Keratinocyte (primary cell): ENCODE results near the gene STBD1. TPM values are rescaled to one million over a fixed set of nuclear protein-coding genes. Genes with fewer than 3 reads are reported as not detected.

Source experiments
- DNase-seq: peaks from one replicate; pipeline ENCODE4 v3.0.0-alpha.2; 2011; ENCODE audit warnings: low read depth, missing footprints, low spot score
- FAIRE-seq: peaks from 2 replicates; lab custom pipeline; 2011; peaks lifted over from hg19 to GRCh38; lab: Jason Lieb, UNC
- H2AFZ ChIP-seq: 2 replicates; pipeline ENCODE4 v1.6.0; 2012; ENCODE audit warnings: low read length, control low read depth, inconsistent platforms; ENCODE audit not compliant: control insufficient read depth
- H3K27ac ChIP-seq: 2 replicates; pipeline ENCODE4 v1.5.1; 2011; ENCODE audit warnings: low read length; ENCODE audit not compliant: control insufficient read depth, insufficient read depth
- H3K27me3 ChIP-seq: 3 replicates; pipeline ENCODE4 v1.6.0; 2011; ENCODE audit warnings: low read length; ENCODE audit not compliant: control insufficient read depth, insufficient read depth; ENCODE audit errors: extremely low read depth
- H3K36me3 ChIP-seq, 2 experiments: 2 replicates in 1 of 2; 3 replicates in 1 of 2; pipeline ENCODE4 v1.5.1; 2011; ENCODE audit warnings: low read length in 2 of 2, mild to moderate bottlenecking in 1 of 2; ENCODE audit not compliant: control insufficient read depth in 2 of 2, insufficient read depth in 2 of 2; ENCODE audit errors: extremely low read depth in 1 of 2
- H3K4me1 ChIP-seq: 3 replicates; pipeline ENCODE4 v1.5.1; 2011; ENCODE audit warnings: low read length; ENCODE audit not compliant: control insufficient read depth, insufficient read depth; ENCODE audit errors: extremely low read depth
- H3K4me2 ChIP-seq: 3 replicates; pipeline ENCODE4 v1.6.0; 2011; ENCODE audit warnings: low read depth, low read length; ENCODE audit not compliant: control insufficient read depth, insufficient read depth; ENCODE audit errors: extremely low read depth
- H3K4me3 ChIP-seq, 3 experiments: fragments of 200-600 bp in 1 of 3; sonication (generic) in 1 of 3; 2 replicates in 2 of 3; 3 replicates in 1 of 3; pipeline ENCODE4 v1.5.1; 2011 to 2016; ENCODE audit warnings: low read length in 3 of 3, mild to moderate bottlenecking in 3 of 3, control low read depth in 2 of 3, inconsistent platforms in 1 of 3, low read depth in 1 of 3, mixed read lengths in 1 of 3, mixed run types in 1 of 3, moderate library complexity in 1 of 3; ENCODE audit not compliant: control insufficient read depth in 2 of 3, insufficient read depth in 2 of 3; ENCODE audit errors: extremely low read depth in 1 of 3
- H3K79me2 ChIP-seq: 2 replicates; pipeline ENCODE4 v1.6.0; 2012; ENCODE audit warnings: low read length; ENCODE audit not compliant: control insufficient read depth, insufficient read depth
- H3K9ac ChIP-seq: 3 replicates; pipeline ENCODE4 v1.6.0; 2011; ENCODE audit warnings: low read length; ENCODE audit not compliant: control insufficient read depth, insufficient read depth; ENCODE audit errors: extremely low read depth
- H3K9me1 ChIP-seq: 3 replicates; pipeline ENCODE4 v1.6.0; 2011; ENCODE audit warnings: low read length; ENCODE audit not compliant: control insufficient read depth, insufficient read depth; ENCODE audit errors: extremely low read depth
- H3K9me3 ChIP-seq: 2 replicates; pipeline ENCODE4 v1.5.1; 2012; ENCODE audit warnings: low read depth, low read length; ENCODE audit not compliant: control insufficient read depth
- H4K20me1 ChIP-seq: 3 replicates; pipeline ENCODE4 v1.6.0; 2011; ENCODE audit warnings: low read length; ENCODE audit not compliant: control insufficient read depth, insufficient read depth; ENCODE audit errors: extremely low read depth
- CTCF ChIP-seq, 3 experiments: IDR thresholded peaks in 1 of 3; conservative IDR thresholded peaks in 1 of 3; optimal IDR thresholded peaks in 1 of 3; 2 replicates in 2 of 3; 3 replicates in 1 of 3; pipeline versions ENCODE3 to v1.5.1; 2011; ENCODE audit warnings: low read length in 3 of 3, mild to moderate bottlenecking in 3 of 3, moderate library complexity in 2 of 3, control low read depth in 1 of 3, inconsistent platforms in 1 of 3; ENCODE audit not compliant: insufficient read depth in 2 of 3; ENCODE audit errors: extremely low read depth in 1 of 3
- EZH2 ChIP-seq: IDR thresholded peaks from one replicate; pipeline ENCODE4 v1.6.1; 2012; ENCODE audit warnings: inconsistent platforms, mild to moderate bottlenecking, low read length, moderate library complexity
- dilution Hi-C: fragments of 300-500 bp; cut with MboI; formaldehyde crosslinking; loops from one replicate; pipeline ENCODE4 v1.7.0; 2020; ENCODE audit warnings: low sequenced_read_pairs; ENCODE audit not compliant: extremely low pct_ligation_motif_present
- polyA plus RNA-seq, 5 experiments: library from polyadenylated mRNA; depleted of rRNA in 3 of 5; stranded (reverse) in 3 of 5; stranded (forward) in 1 of 5; unstranded in 1 of 5; fragments of >200 nt; gene quantifications; 1 replicate in 1 of 5; 2 replicates in 3 of 5; 3 replicates in 1 of 5; pipeline versions ENCODE4 v1.2.1 to v1.2.3, GENCODE V29; 2011 to 2012; ENCODE audit warnings: missing spikeins in 2 of 5, low read depth in 1 of 5, low replicate concordance in 1 of 5

Gene STBD1
- polyA plus RNA-seq, 1 donor (not counting 4 experiments of a cell fraction or from before 2014, with no cell fraction given): 0.41 TPM

- TF ChIP-seq CTCF (optimal IDR thresholded peaks at IDR 0.05 in 1 of 3, IDR thresholded peaks at IDR 0.05 in 1 of 3, conservative IDR thresholded peaks at IDR 0.05 in 1 of 3; ENCODE audit: extremely low read depth in 1 of 3, insufficient read depth in 2 of 3, low read length in 3 of 3): no peak
- no peak for TF ChIP-seq EZH2
- Histone ChIP-seq H3K79me2 (no peaks in the 10 kb centered on the region), H3K4me3 (no peak overlapping the region), H3K9me3 (no peaks in the 10 kb centered on the region), H3K4me2 (no peak overlapping the region), H3K27me3 (peaks cover 4% of the 10 kb centered on the region), H3K4me1 (no peaks in the 10 kb centered on the region), H3K9me1 (no peaks in the 10 kb centered on the region), H3K9ac (no peak overlapping the region), H2AFZ (no peak overlapping the region), H3K36me3 (no peaks in the 10 kb centered on the region), H3K27ac (no peak overlapping the region), H4K20me1 (no peaks in the 10 kb centered on the region)
- DNase-seq: no peak
- dilution Hi-C loops: no loop called here
- no peak for FAIRE-seq
These were observed 34.0 kb upstream of the STBD1 start for GRCh38 chr4:76272582-76272981.

GRCh38 chr4:76272999-76273398 lies 33.5 kb upstream of the STBD1 start:
- no peaks in the 10 kb centered on the region for H3K9me3 ChIP-seq

More at GRCh38 chr4:76272999-76273398, 33.5 kb upstream of the STBD1 start:
- Histone ChIP-seq H3K9me1 (no peaks in the 10 kb centered on the region), H4K20me1 (no peaks in the 10 kb centered on the region), H3K36me3 (no peaks in the 10 kb centered on the region), H3K9ac (no peak overlapping the region), H2AFZ (no peak overlapping the region), H3K79me2 (no peaks in the 10 kb centered on the region), H3K4me3 (no peak overlapping the region), H3K4me1 (no peaks in the 10 kb centered on the region), H3K27ac (no peak overlapping the region), H3K4me2 (no peak overlapping the region), H3K27me3 (peaks cover 4% of the 10 kb centered on the region)
- no peak for DNase-seq
- dilution Hi-C loops: no loop called here
- TF ChIP-seq EZH2: no peak
- TF ChIP-seq CTCF (optimal IDR thresholded peaks at IDR 0.05 in 1 of 3, IDR thresholded peaks at IDR 0.05 in 1 of 3, conservative IDR thresholded peaks at IDR 0.05 in 1 of 3; ENCODE audit: extremely low read depth in 1 of 3, insufficient read depth in 2 of 3, low read length in 3 of 3): no peak
- no peak for FAIRE-seq
